Activated naive CD4-positive, alpha-beta T cell treated with anti-CD3 and anti-CD28 coated beads, Interleukin-2, amount 50 U/mL, for 72 hours (primary cell): ENCODE measurements around the gene RSF1. TPM values are rescaled to one million over a fixed set of nuclear protein-coding genes. Genes with fewer than 3 reads are reported as not detected.
"Not testable (repeated sequence)": the region's sequence is repeated elsewhere in the genome, so short reads cannot be mapped to it uniquely, and the experiment has no call there.

Experiments
- ATAC-seq, 2 donors: fragments of 150-1000 bp; cut with Tn5 transposase; 2 replicates each; pipeline ENCODE4 v1.10.0; 2021; ENCODE audit warnings: mild to moderate bottlenecking in 2 of 2, moderate library complexity in 2 of 2
- DNase-seq, 2 donors: peaks; one replicate each; pipeline ENCODE4 v3.0.0; 2021 to 2022; ENCODE audit warnings: low spot score in 2 of 2
- H3K27ac Mint-ChIP-seq, 2 donors: one replicate each; pipeline ENCODE4 v1.8.0; 2022; ENCODE audit warnings: mild to moderate bottlenecking in 2 of 2, mixed read lengths in 2 of 2
- H3K36me3 Mint-ChIP-seq, 2 donors: one replicate each; pipeline ENCODE4 v1.8.0; 2022; ENCODE audit warnings: mixed read lengths in 2 of 2
- H3K9me3 Mint-ChIP-seq, 2 donors: one replicate each; pipeline ENCODE4 v1.8.0; 2022; ENCODE audit warnings: mixed read lengths in 2 of 2
- total RNA-seq, 2 donors: library from RNA; stranded (reverse); gene quantifications; one replicate each; pipeline ENCODE4 v1.2.3, GENCODE V29; 2022

RSF1 gene, protein sequence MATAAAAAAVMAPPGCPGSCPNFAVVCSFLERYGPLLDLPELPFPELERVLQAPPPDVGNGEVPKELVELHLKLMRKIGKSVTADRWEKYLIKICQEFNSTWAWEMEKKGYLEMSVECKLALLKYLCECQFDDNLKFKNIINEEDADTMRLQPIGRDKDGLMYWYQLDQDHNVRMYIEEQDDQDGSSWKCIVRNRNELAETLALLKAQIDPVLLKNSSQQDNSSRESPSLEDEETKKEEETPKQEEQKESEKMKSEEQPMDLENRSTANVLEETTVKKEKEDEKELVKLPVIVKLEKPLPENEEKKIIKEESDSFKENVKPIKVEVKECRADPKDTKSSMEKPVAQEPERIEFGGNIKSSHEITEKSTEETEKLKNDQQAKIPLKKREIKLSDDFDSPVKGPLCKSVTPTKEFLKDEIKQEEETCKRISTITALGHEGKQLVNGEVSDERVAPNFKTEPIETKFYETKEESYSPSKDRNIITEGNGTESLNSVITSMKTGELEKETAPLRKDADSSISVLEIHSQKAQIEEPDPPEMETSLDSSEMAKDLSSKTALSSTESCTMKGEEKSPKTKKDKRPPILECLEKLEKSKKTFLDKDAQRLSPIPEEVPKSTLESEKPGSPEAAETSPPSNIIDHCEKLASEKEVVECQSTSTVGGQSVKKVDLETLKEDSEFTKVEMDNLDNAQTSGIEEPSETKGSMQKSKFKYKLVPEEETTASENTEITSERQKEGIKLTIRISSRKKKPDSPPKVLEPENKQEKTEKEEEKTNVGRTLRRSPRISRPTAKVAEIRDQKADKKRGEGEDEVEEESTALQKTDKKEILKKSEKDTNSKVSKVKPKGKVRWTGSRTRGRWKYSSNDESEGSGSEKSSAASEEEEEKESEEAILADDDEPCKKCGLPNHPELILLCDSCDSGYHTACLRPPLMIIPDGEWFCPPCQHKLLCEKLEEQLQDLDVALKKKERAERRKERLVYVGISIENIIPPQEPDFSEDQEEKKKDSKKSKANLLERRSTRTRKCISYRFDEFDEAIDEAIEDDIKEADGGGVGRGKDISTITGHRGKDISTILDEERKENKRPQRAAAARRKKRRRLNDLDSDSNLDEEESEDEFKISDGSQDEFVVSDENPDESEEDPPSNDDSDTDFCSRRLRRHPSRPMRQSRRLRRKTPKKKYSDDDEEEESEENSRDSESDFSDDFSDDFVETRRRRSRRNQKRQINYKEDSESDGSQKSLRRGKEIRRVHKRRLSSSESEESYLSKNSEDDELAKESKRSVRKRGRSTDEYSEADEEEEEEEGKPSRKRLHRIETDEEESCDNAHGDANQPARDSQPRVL (N-terminal part only)
- total RNA-seq = 10 to 100 TPM; 51.2 to 65.3 TPM

GRCh38 chr11:77820565-77821348 lies at the start of gene RSF1, which contains the start of gene AAMDC:
TSS of gene RSF1 (minus strand) at chr11:77820722. CDS start at chr11:77820714, 8 bp downstream.
TSS of gene AAMDC (plus strand) at chr11:77821144. CDS start at chr11:77842497, 21,353 bp downstream.
- H3K27ac Mint-ChIP-seq = peak within 1 kb of the TSS; percentile 75 to 97
- DNase-seq = peak; percentile 92 to 93
- ATAC-seq = peak; percentile 82 to 93
- no peaks in the 10 kb centered on the region for H3K9me3 Mint-ChIP-seq
- H3K36me3 Mint-ChIP-seq = peaks cover 13 to 23% of the 10 kb centered on the region in 2 donors

- DNase-seq (no peak), ATAC-seq (no peak)
- H3K9me3 Mint-ChIP-seq = no peaks in the 10 kb centered on the region
- H3K27ac Mint-ChIP-seq = no peak overlapping the region
- peaks cover 5% of the 10 kb centered on the region in 2 donors for H3K36me3 Mint-ChIP-seq
Measured at GRCh38 chr11:77868744-77869143, 48.2 kb upstream of the RSF1 start.

- no peak overlapping the region for H3K27ac Mint-ChIP-seq
- ATAC-seq (no peak), DNase-seq (no peak)
- H3K36me3 Mint-ChIP-seq = peaks cover 5% of the 10 kb centered on the region in 2 donors
- H3K9me3 Mint-ChIP-seq = no peaks in the 10 kb centered on the region
Measured at GRCh38 chr11:77866336-77866735, 45.8 kb upstream of the RSF1 start.

GRCh38 chr11:77865805-77866204 lies 45.3 kb upstream of the RSF1 start:
- peaks cover 5% of the 10 kb centered on the region in 2 donors for H3K36me3 Mint-ChIP-seq
- peak overlapping the region in 1 of 2 donors; percentile 11 for H3K27ac Mint-ChIP-seq
- no peak for ATAC-seq
- no peaks in the 10 kb centered on the region for H3K9me3 Mint-ChIP-seq
- no peak for DNase-seq

DNA sequence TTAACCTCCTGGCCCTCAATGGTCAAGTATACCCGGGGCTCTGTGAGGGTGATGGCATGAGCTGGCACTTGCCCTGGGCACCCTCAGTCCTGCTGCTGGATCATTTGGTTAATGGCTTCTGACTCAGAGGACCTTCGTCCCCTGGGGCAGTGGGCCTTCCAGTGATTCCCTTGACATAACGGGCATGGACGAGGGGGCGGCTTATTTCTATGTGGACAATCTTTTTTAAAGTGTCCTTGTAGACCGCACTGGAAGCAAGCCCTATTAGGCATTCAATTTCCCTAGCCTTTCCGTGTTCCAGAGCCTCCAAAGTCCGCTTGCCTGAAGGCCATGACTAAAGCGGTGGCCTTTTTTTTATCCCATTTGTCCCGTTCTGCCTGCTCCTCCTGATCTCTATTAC lies 40.9 kb upstream of the RSF1 start:
- not testable (repeated sequence) for H3K36me3 Mint-ChIP-seq, H3K27ac Mint-ChIP-seq, H3K9me3 Mint-ChIP-seq, ATAC-seq, DNase-seq

DNA sequence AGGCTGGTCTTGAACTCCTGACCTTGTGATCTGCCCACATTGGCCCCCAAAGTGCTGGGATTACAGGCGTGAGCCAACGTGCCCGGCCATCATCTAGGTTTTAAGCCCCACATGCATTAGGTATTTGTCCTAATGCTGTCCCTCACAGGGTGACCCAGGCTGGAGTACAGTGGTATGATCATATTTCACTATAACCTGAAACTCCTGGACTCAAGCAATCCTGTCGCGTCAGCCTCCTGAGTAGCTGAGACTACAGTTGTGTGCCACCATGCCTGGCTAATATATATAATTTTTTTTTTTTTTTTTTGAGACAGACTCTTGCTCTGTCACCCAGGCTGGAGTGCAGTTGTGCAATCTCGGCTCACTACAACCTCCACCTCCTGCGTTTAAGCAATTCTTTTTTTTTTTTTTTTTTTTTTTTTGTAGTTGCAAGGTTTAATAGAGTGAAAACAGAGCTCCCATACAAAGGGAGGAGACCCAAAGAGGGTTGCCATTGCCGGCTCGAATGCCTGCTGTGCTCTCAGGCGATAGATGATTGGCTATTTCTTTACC lies 37.5 kb upstream of the RSF1 start:
- not testable (repeated sequence) for ATAC-seq, H3K27ac Mint-ChIP-seq, DNase-seq
- Mint-ChIP-seq H3K36me3 (peaks cover 23 to 29% of the 10 kb centered on the region in 2 donors), H3K9me3 (peaks cover 5 to 14% of the 10 kb centered on the region in 2 donors)

GRCh38 chr11:77854838-77855237 lies 34.3 kb upstream of the RSF1 start:
- no peak for DNase-seq

DNA sequence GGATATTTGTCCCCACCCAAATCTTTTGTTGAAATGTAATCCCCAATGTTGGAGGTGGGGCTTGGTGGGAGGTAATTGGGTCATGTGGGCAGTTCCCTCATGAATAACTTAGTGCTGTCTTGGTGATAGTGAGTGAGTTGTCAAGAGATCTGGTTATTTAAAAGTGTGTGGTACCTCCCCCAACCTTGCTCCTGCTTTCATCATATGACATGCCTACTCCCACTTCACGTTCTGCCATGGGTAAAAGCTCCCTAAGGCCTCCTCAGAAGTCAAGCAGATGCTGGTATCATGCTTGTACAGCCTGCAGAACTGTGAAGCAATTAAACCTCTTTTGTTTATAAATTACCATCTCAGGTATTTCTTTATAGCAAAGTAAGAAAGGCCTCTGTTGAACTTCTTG lies 31.0 kb upstream of the RSF1 start:
- Mint-ChIP-seq H3K36me3 (peaks cover 30 to 36% of the 10 kb centered on the region in 2 donors), H3K9me3 (peaks cover 5 to 17% of the 10 kb centered on the region in 2 donors), H3K27ac (no peak overlapping the region)
- no peak for DNase-seq
- no peak for ATAC-seq

More at GRCh38 chr11:77854838-77855237, 34.3 kb upstream of the RSF1 start:
- ATAC-seq = no peak
- Mint-ChIP-seq H3K36me3 (peaks cover 23 to 35% of the 10 kb centered on the region in 2 donors), H3K27ac (no peak overlapping the region), H3K9me3 (peaks cover 5 to 15% of the 10 kb centered on the region in 2 donors)

- Mint-ChIP-seq H3K9me3 (peaks cover 7 to 30% of the 10 kb centered on the region in 2 donors), H3K36me3 (peaks cover 37% of the 10 kb centered on the region in 2 donors)
- DNase-seq, ATAC-seq, H3K27ac Mint-ChIP-seq: not testable (repeated sequence)
Measured at GRCh38 chr11:77843700-77844099, 23.2 kb upstream of the RSF1 start.

GRCh38 chr11:77842441-77843121 lies 22.1 kb upstream of the RSF1 start:
- no peak overlapping the region for H3K27ac Mint-ChIP-seq
- ATAC-seq (no peak), DNase-seq (no peak)
- H3K9me3 Mint-ChIP-seq = peaks cover 7 to 30% of the 10 kb centered on the region in 2 donors
- peaks cover 37% of the 10 kb centered on the region in 2 donors for H3K36me3 Mint-ChIP-seq

DNA sequence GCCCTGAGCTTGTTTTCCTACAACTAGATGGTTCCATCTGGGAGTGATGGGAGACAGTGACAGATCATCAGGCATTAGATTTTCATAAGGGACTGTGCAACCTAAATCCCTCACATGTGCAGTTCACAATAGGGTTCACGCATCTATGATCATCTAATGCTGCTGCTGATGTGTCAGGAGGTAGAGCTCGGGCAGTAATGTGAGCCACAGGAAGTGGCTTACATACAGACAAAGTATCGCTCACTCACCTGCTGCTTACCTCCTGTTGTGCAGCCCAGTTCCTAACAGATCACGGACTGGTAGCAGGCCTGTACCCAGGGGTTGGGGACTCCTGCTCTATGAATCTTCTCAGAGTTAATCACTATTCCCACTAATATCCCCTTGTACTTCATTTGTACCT lies 12.8 kb upstream of the RSF1 start:
- Mint-ChIP-seq H3K27ac (no peak overlapping the region), H3K9me3 (no peaks in the 10 kb centered on the region), H3K36me3 (peaks cover 0 to 6% of the 10 kb centered on the region in 2 donors)
- ATAC-seq (no peak), DNase-seq (no peak)

DNA sequence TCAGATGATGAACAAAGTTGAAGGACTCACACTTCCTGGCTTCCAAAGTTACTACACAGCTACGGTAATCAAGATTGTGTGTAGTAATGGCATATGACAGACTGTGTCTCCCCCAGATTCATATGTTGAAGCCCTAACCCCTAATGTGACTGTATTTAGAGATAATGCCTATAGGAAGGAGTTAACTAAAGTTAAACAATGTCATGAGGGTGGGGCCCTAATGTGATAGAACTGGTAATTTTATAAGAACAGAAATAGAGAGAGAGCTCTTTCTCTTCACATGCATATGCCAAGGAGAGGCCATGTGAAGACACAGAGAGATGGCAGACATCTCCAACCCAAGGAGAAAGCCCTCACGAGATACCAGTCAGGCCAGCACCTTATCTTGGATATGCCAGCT lies 8.4 kb upstream of the RSF1 start:
- Mint-ChIP-seq H3K9me3 (no peaks in the 10 kb centered on the region), H3K27ac (no peak overlapping the region), H3K36me3 (peaks cover 0 to 6% of the 10 kb centered on the region in 2 donors)
- no peak for DNase-seq
- no peak for ATAC-seq

DNA sequence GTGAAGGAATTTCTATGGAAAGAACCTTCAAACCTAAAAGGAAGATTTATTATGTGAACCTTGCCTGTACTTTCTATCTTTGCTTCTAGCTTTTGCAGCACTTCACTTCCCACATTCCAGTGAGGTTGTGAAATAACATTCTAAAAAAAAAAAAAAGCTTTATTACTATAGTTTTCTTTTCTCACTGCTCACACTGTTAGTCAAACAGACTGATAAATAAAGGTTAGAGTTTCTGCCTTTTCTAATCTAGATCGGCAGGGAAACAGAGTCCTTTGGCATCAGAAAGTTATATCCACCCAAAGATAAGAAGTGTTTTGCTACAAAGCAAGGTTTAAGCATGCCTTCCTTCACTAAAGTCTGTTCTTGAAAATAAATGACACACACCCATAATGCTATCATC lies 3.3 kb upstream of the RSF1 start:
- H3K9me3 Mint-ChIP-seq = no peaks in the 10 kb centered on the region
- DNase-seq = no peak
- peaks cover 13 to 19% of the 10 kb centered on the region in 2 donors for H3K36me3 Mint-ChIP-seq
- no peak for ATAC-seq
- no peak overlapping the region for H3K27ac Mint-ChIP-seq

DNA sequence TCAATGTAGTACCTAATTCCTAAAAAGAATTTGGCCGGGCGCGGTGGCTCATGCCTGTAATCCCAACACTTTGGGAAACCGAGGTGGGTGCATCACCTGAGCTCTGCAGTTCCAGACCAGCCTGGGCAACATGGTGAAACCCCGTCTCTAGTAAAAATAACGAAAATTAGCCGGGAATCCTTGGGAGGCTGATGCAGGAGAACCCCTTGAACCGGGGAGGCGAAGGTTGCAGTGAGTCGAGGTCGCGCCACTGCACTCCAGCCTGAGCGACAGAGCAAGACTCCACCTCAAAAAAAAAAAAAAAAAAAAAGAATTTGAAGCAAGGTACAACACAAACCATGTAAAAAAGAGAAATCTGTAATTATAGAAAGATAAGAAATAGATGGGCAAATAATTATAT lies 1.6 kb upstream of the RSF1 start:
- H3K27ac Mint-ChIP-seq, DNase-seq, ATAC-seq, H3K9me3 Mint-ChIP-seq: not testable (repeated sequence)
- H3K36me3 Mint-ChIP-seq = peaks cover 13 to 19% of the 10 kb centered on the region in 2 donors
